Measurements from ENCODE around the gene PRAMEF5.
"Not testable (repeated sequence)": the region's sequence is repeated elsewhere in the genome, so short reads cannot be mapped to it uniquely, and the experiment has no call there.

Gene PRAMEF5

GRCh38 chr1:13253898-13254297 lies at the start of gene PRAMEF5:
PRAMEF5 (plus strand) TSS chr1:13254198; CDS start chr1:13259269, 5,071 bp downstream.
- DNase-seq; H3K36me3 ChIP-seq; H3K27ac ChIP-seq; H3K9me3 ChIP-seq (ENCODE audit: severe bottlenecking); H3K4me3 ChIP-seq (ENCODE audit: low read depth, low read length); H3K27me3 ChIP-seq (ENCODE audit: insufficient read depth, low read depth, severe bottlenecking): not testable (repeated sequence)

DNA sequence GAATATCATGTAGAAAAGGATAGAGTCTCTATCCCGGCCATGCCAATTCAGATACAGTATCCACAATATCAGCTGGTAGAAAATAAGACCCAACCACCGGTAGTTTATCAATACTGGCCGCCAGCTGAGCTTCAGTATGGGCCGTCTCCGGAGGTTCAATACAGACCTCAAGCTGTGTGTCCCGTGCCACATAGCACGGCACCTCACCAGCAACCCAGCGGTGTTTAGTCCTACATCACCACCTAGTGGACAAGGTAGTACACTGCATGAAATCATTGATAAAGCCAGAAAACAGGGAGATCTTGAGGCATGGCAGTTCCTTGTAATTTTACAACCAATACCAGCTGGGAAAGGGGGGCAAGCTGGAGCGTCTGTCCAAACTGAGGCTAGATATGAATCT lies 45.3 kb upstream of the PRAMEF5 start:
- H3K36me3 ChIP-seq; H3K27ac ChIP-seq; H3K27me3 ChIP-seq (ENCODE audit: insufficient read depth, low read depth, severe bottlenecking); H3K4me3 ChIP-seq (ENCODE audit: low read depth, low read length); H3K9me3 ChIP-seq (ENCODE audit: severe bottlenecking); DNase-seq: not testable (repeated sequence)

DNA sequence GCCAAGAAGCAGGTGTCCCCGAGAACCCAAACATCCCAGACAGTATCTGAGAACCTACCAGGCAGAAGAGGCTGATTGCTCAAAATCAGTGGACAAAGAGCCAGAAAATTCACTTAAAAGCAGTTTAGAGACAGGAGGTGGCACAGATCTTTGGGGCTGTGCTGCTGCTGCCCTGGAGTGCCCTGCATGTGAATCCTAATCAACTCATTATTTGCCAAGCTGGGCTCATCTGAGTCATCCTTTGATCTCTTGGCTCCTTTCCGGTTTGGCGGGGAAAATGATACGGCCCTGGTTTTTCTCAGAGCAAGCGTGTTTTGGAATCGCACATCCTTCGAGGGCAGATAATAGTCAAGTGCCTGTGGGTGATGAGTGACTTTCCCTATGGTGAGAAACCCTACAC lies 37.4 kb upstream of the PRAMEF5 start:
- not testable (repeated sequence) for H3K27ac ChIP-seq; H3K9me3 ChIP-seq (ENCODE audit: severe bottlenecking); H3K4me3 ChIP-seq (ENCODE audit: low read depth, low read length); H3K27me3 ChIP-seq (ENCODE audit: insufficient read depth, low read depth, severe bottlenecking); H3K36me3 ChIP-seq; DNase-seq

DNA sequence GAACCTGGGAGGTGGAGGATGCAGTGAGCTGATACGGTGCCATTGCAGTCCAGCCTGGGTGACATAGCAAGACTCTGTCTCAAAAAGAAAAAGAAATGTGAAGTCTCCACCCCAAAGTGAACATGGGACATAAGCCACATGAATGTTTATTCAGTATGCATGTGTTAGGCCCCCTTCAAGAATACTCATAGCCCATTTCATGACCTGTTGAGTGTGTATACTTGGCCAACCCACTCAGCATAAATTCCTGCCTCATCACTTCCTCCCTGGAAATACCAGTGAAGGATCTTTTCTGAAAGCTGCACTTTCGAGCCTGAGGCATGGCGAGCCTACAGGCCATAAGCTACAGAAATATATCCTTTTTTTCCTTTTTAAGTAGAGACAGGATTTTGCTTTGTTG lies 34.8 kb upstream of the PRAMEF5 start:
- H3K9me3 ChIP-seq (ENCODE audit: severe bottlenecking); H3K4me3 ChIP-seq (ENCODE audit: low read depth, low read length); H3K27ac ChIP-seq; H3K36me3 ChIP-seq; H3K27me3 ChIP-seq (ENCODE audit: insufficient read depth, low read depth, severe bottlenecking); DNase-seq: not testable (repeated sequence)

DNA sequence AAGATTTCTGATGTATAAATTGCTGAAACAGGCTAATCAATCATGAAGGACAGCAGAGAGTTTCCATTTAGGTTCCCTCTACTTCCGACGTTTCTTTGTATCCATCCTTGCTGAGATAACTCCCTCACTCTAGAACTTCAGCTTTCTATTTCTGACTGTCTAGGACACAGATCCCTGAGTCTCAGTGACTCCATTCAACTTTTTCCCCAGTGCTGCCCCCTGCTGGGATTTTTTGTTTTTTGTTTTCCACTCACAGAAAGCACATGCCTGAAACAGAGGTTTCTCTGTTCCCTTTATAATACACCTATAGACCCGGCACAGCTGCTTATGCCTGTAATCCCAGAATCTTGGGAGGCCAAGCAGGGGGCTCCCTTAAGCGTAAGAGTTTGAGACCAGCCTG lies 31.2 kb upstream of the PRAMEF5 start:
- not testable (repeated sequence) for H3K36me3 ChIP-seq; H3K9me3 ChIP-seq (ENCODE audit: severe bottlenecking); DNase-seq; H3K4me3 ChIP-seq (ENCODE audit: low read depth, low read length); H3K27ac ChIP-seq; H3K27me3 ChIP-seq (ENCODE audit: insufficient read depth, low read depth, severe bottlenecking)

DNA sequence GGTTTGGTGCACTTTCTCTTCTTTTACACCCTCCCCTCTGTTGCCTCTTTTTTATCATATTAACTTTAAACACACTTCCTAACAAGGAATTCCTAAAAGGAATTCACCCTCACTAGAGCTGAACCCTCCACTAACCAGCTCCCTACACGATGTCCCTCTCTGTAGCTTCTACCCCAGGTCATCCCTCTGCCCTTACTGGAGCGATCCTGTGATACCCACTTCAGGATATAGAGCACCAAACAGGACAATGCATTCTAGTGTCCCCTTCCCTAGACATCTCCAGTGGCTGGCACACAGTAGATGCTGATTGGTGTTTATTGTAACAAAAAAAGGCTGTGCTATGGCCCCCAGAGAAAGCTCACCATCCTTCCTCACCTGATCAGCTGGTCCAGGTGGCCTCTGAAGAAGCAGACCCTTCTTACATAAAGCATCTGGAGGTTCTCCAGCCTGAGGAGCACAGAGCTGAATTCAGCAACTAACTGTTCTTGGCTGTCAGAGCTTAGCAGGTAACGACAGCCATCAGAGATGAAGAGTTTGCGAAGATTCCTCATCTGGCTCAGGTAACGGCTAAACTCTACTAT lies 29.4 kb upstream of the PRAMEF5 start:
- Histone ChIP-seq H3K9me3 (ENCODE audit: severe bottlenecking) (no peaks in the 10 kb centered on the region), H3K27ac (no peak overlapping the region)
- no peak for DNase-seq

DNA sequence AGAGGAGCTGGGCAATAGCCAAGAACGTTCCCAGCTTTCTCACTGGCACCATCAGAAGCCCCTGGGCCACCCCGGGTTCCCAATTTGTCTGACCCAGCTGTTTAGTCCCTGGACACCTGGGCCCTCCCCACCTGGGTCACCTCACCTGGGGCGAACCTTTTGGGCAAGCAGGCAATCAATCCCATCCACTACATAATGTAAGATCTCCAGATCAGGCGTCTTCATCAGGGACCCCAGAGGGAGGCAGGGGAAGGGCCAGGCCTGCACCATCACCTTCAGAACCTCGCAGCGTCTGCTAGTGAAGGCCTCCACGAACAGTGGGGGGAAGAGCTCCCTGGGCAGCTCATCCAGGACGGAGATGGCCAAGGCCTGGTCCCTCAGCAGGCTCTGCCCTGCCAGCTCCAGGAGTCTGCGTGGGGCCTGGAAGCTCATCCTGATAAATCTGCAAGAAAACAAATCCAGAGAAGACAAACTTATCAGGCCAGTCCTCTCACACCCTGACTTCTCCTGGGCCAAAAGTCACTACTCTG lies 28.3 kb upstream of the PRAMEF5 start, which contains the start of gene PRAMEF18:
TSS of gene PRAMEF18 (minus strand) at position 480 of the 530 bp plus-strand sequence. CDS start at position 432, 48 bp downstream.
- H3K36me3 ChIP-seq; H3K27ac ChIP-seq; H3K4me3 ChIP-seq (ENCODE audit: low read depth, low read length); H3K9me3 ChIP-seq (ENCODE audit: severe bottlenecking); DNase-seq: not testable (repeated sequence)
- peaks cover 22% of the 10 kb centered on the region for H3K27me3 ChIP-seq (ENCODE audit: insufficient read depth, low read depth, severe bottlenecking)

More for the DNA sequence above, 29.4 kb upstream of the PRAMEF5 start:
- H3K36me3 ChIP-seq, result no peaks in the 10 kb centered on the region
- no peak overlapping the region for H3K4me3 ChIP-seq (ENCODE audit: low read depth, low read length)
- TF ChIP-seq, protein P1, sequence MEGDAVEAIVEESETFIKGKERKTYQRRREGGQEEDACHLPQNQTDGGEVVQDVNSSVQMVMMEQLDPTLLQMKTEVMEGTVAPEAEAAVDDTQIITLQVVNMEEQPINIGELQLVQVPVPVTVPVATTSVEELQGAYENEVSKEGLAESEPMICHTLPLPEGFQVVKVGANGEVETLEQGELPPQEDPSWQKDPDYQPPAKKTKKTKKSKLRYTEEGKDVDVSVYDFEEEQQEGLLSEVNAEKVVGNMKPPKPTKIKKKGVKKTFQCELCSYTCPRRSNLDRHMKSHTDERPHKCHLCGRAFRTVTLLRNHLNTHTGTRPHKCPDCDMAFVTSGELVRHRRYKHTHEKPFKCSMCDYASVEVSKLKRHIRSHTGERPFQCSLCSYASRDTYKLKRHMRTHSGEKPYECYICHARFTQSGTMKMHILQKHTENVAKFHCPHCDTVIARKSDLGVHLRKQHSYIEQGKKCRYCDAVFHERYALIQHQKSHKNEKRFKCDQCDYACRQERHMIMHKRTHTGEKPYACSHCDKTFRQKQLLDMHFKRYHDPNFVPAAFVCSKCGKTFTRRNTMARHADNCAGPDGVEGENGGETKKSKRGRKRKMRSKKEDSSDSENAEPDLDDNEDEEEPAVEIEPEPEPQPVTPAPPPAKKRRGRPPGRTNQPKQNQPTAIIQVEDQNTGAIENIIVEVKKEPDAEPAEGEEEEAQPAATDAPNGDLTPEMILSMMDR (IDR thresholded peaks at IDR 0.05; ENCODE audit: low read depth, low read length), result no peak
- H3K27me3 ChIP-seq (ENCODE audit: insufficient read depth, low read depth, severe bottlenecking), result peaks cover 15% of the 10 kb centered on the region

DNA sequence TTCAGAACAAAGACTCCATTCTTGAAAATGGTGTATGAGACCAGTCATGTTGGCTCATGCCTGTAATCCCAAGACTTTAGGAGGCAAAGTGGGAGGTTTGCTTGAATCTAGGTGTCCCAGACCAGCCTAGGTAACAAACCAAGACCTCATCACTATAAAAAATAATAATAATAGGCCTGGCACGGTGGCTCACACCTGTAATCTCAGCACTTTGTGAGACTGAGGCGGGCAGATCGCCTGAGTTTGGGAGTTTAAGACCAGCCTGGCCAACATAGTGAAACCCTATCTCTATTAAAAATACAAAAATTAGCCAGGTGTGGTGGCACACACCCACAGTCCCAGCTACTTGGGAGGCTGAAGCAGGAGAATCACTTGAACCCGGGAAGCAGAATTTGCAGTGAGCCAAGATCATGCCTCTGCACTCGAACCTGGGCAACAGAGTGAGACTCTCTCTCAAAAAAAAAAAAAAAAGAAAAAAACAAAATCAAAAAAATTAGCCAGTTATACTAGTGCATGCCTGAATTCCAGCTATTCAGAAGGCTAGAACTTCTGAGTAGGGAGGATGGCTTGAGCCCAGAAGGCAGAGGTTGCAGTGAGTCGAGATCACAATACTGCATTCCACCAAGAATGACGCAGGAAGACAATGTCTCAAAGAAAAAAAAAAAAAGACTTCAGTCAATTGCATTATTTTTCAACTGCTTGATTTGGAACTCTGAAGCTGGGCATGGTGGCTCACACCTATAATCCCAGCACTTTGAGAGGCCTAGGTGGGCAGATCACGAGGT lies 26.5 kb upstream of the PRAMEF5 start:
- H3K4me3 ChIP-seq (ENCODE audit: low read depth, low read length); DNase-seq: not testable (repeated sequence)

DNA sequence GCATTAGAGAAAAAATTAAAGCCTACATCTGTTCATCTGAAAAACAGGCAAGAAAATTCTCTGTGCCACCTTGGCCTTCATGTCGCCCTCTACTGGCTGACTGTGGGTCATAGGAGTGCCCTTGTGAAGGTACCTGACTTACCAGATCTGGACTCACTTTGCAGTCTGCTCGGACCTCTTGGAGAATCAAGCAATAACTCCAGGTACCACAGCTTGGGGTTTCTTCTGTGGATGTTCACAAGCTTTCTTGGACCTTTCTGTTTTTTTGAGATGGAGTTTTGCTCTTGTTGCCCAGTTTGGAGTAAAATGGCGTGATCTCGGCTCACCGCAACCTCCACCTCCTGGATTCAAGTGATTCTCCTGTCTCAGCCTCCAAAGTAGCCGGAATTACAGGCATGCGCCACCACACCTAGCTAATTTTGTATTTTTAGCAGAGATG lies 25.6 kb upstream of the PRAMEF5 start:
- Histone ChIP-seq H3K27ac (no peak overlapping the region), H3K36me3 (no peaks in the 10 kb centered on the region), H3K27me3 (ENCODE audit: insufficient read depth, low read depth, severe bottlenecking) (peaks cover 39% of the 10 kb centered on the region), H3K4me3 (ENCODE audit: low read depth, low read length) (no peak overlapping the region), H3K9me3 (ENCODE audit: severe bottlenecking) (peaks cover 8% of the 10 kb centered on the region)
- TF ChIP-seq, protein P1 (IDR thresholded peaks at IDR 0.05; ENCODE audit: low read depth, low read length), result peak; percentile 70
- peak; percentile 22 for DNase-seq

More for the DNA sequence above, 26.5 kb upstream of the PRAMEF5 start:
- H3K36me3 ChIP-seq; H3K27ac ChIP-seq; H3K9me3 ChIP-seq (ENCODE audit: severe bottlenecking): not testable (repeated sequence)
- peaks cover 30% of the 10 kb centered on the region for H3K27me3 ChIP-seq (ENCODE audit: insufficient read depth, low read depth, severe bottlenecking)

DNA sequence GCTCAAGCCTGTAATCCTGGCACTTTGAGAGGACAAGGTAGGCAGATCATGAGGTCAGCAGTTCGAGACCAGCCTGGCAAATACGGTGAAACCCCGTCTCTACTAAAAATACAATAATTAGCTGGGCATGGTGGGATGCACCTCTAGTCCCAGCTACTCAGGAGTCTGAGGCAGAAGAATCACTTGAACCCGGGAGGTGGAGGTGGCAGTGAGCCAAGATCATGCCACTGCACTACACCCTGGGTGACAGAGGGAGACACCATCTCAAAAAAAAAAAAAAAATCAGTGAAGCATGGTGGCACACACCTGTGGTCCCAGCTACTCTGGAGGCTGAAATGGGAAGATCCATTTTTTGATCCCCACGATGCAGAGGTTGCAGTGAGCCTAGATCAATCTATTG lies 23.9 kb upstream of the PRAMEF5 start:
- H3K4me3 ChIP-seq (ENCODE audit: low read depth, low read length); DNase-seq; H3K36me3 ChIP-seq; H3K9me3 ChIP-seq (ENCODE audit: severe bottlenecking); H3K27ac ChIP-seq: not testable (repeated sequence)
- peaks cover 55% of the 10 kb centered on the region for H3K27me3 ChIP-seq (ENCODE audit: insufficient read depth, low read depth, severe bottlenecking)

GRCh38 chr1:13230601-13231000 lies 23.4 kb upstream of the PRAMEF5 start:
- DNase-seq; H3K27ac ChIP-seq; H3K36me3 ChIP-seq; H3K4me3 ChIP-seq (ENCODE audit: low read depth, low read length): not testable (repeated sequence)
- Histone ChIP-seq H3K9me3 (ENCODE audit: severe bottlenecking) (peaks cover 12% of the 10 kb centered on the region), H3K27me3 (ENCODE audit: insufficient read depth, low read depth, severe bottlenecking) (peaks cover 60% of the 10 kb centered on the region)

- not testable (repeated sequence) for DNase-seq; H3K4me3 ChIP-seq (ENCODE audit: low read depth, low read length); H3K36me3 ChIP-seq; H3K27ac ChIP-seq
- H3K9me3 ChIP-seq (ENCODE audit: severe bottlenecking), result peaks cover 12% of the 10 kb centered on the region
- H3K27me3 ChIP-seq (ENCODE audit: insufficient read depth, low read depth, severe bottlenecking), result peaks cover 64% of the 10 kb centered on the region
Measured at GRCh38 chr1:13231061-13231750, 22.8 kb upstream of the PRAMEF5 start.

Measured in WERI-Rb-1 (cell line).